22Rv1 (cell line): Measurements from ENCODE around the gene TMEM236.

Source experiments
- H3K27ac ChIP-seq: fragments of 450-650 bp; 2 replicates; pipeline ENCODE4 v1.5.1; 2017
- CTCF ChIP-seq: fragments of 450-650 bp; IDR thresholded peaks from 2 replicates; pipeline ENCODE4 v1.5.1; 2017; ENCODE audit warnings: mild to moderate bottlenecking
- ZFX ChIP-seq: fragments of 450-650 bp; IDR thresholded peaks from 2 replicates; pipeline ENCODE4 v1.6.1; 2017; ENCODE audit warnings: antibody characterized with exemption, borderline replicate concordance

The TMEM236 gene

GRCh38 chr10:17771017-17771416 lies 19.0 kb downstream of the TMEM236 start:
- TF ChIP-seq ZFX: no peak
- no peak for TF ChIP-seq CTCF
- H3K27ac ChIP-seq: no peak overlapping the region

- TF ChIP-seq CTCF (no peak), ZFX (no peak)
- H3K27ac ChIP-seq: no peak overlapping the region
These were observed 27.8 kb downstream of the TMEM236 start for GRCh38 chr10:17779784-17780183.

GRCh38 chr10:17780727-17781126 lies 28.7 kb downstream of the TMEM236 start:
- TF ChIP-seq CTCF: no peak
- no peak for TF ChIP-seq ZFX
- H3K27ac ChIP-seq: no peak overlapping the region

GRCh38 chr10:17781856-17782255 lies 29.9 kb downstream of the TMEM236 start:
- TF ChIP-seq CTCF (no peak), ZFX (no peak)

GRCh38 chr10:17782921-17783665 lies 31.1 kb downstream of the TMEM236 start:
- H3K27ac ChIP-seq: no peak overlapping the region
- no peak for TF ChIP-seq ZFX
- TF ChIP-seq CTCF: no peak

More at GRCh38 chr10:17781856-17782255, 29.9 kb downstream of the TMEM236 start:
- H3K27ac ChIP-seq: no peak overlapping the region

- TF ChIP-seq ZFX (no peak), CTCF (no peak)
- H3K27ac ChIP-seq: no peak overlapping the region
These were observed 31.8 kb downstream of the TMEM236 start for GRCh38 chr10:17783751-17784150.

- no peak overlapping the region for H3K27ac ChIP-seq
- TF ChIP-seq CTCF (no peak), ZFX (no peak)
These were observed 32.7 kb downstream of the TMEM236 start for GRCh38 chr10:17784688-17785087.
